A673 (cell line): ENCODE data around the gene ABCA9.

Experiments used
- CTCF ChIP-seq: fragments of 300-800, 200-600 bp; sonication (generic); conservative IDR thresholded peaks from 2 replicates; pipeline ENCODE4 v1.5.1; 2017; ENCODE audit warnings: low read depth, mild to moderate bottlenecking, antibody characterized with exemption, low read length, moderate library complexity, mixed read lengths
- EZH2 ChIP-seq: fragments of 200-600 bp; sonication (generic); IDR thresholded peaks from 2 replicates; pipeline ENCODE4 v1.6.1; 2017; ENCODE audit warnings: borderline replicate concordance, low read depth, mild to moderate bottlenecking, mixed read lengths, antibody characterized with exemption, low read length; ENCODE audit not compliant: poor library complexity, severe bottlenecking

- TF ChIP-seq CTCF (no peak), EZH2 (no peak)
Observed at GRCh38 chr17:69062860-69063581, 2.3 kb upstream of the ABCA9 start.
